GM12873 (cell line): ENCODE results near the gene CHSY3.

Experiments
- TF ChIP-seq, protein P1 (sequence below): IDR thresholded peaks from 2 replicates; pipeline ENCODE4 v1.5.1; 2012; ENCODE audit warnings: low read depth, mild to moderate bottlenecking, moderate library complexity, low read length, control low read depth; ENCODE audit not compliant: insufficient read depth; ENCODE audit errors: missing control alignments

The CHSY3 gene

DNA sequence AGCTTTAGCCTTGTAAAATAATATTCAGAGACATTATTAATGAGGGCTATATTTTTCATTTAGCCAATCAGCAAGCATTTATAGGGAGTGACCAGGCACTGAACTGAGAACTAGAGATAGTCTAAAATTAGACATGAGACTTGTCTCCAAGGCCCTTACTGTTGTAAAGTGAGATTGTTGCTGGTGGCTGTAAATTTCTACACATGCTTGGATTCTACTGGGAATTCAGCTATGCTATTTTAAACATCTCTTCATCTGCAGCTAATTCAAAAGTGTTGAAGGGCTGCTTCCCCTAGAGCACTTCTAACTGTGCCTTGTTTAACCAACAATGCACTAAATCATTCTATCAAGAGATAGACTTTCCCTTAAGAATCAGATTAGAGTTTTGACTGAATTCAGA is 67.4 kb downstream of the CHSY3 start:
- TF ChIP-seq, protein P1, sequence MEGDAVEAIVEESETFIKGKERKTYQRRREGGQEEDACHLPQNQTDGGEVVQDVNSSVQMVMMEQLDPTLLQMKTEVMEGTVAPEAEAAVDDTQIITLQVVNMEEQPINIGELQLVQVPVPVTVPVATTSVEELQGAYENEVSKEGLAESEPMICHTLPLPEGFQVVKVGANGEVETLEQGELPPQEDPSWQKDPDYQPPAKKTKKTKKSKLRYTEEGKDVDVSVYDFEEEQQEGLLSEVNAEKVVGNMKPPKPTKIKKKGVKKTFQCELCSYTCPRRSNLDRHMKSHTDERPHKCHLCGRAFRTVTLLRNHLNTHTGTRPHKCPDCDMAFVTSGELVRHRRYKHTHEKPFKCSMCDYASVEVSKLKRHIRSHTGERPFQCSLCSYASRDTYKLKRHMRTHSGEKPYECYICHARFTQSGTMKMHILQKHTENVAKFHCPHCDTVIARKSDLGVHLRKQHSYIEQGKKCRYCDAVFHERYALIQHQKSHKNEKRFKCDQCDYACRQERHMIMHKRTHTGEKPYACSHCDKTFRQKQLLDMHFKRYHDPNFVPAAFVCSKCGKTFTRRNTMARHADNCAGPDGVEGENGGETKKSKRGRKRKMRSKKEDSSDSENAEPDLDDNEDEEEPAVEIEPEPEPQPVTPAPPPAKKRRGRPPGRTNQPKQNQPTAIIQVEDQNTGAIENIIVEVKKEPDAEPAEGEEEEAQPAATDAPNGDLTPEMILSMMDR: no peak

GRCh38 chr5:129972465-129973141 is 68.3 kb downstream of the CHSY3 start:
- TF ChIP-seq, protein P1: no peak

GRCh38 chr5:129973716-129974426 is 69.6 kb downstream of the CHSY3 start:
- TF ChIP-seq, protein P1: no peak

DNA sequence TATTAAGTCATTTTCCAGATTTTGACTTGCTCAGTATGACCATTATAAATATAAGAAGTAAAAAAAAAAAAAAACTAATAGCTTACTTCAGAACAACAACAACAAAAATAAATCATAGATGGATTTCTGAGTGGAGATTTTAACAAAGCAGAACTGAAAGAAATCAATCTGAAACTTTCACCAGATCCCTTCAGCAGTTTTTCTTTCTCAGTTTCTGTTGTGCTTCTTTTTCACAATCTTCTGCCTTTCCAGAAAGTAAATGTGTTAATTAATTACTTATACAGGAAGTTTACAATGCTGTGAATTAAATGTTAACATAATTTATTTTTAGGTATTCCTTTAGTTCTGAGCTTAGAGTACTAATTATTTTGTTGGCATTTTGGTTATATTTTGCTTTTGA is 73.5 kb downstream of the CHSY3 start:
- TF ChIP-seq, protein P1: no peak

- TF ChIP-seq, protein P1: no peak
Measured at GRCh38 chr5:129978270-129978669, 74.0 kb downstream of the CHSY3 start.

DNA sequence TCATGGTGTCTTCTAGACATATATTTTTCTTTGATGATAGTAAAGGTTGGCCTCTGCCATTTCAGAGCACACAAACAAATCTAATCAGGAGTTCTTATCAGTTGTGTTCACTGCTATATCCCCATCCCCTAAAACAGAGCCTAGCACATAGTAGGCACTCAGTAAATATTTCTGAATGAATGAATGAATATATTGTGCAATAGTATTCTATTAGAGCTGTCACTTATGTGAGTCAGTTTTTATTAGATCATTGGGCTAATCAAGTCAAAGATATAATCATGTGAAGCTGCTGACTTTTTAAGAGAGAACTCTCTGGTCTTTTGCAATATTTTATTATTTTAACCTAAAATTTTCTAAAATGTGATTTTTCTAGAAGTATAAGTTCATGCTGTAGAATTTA is 84.2 kb downstream of the CHSY3 start:
- TF ChIP-seq, protein P1: no peak

DNA sequence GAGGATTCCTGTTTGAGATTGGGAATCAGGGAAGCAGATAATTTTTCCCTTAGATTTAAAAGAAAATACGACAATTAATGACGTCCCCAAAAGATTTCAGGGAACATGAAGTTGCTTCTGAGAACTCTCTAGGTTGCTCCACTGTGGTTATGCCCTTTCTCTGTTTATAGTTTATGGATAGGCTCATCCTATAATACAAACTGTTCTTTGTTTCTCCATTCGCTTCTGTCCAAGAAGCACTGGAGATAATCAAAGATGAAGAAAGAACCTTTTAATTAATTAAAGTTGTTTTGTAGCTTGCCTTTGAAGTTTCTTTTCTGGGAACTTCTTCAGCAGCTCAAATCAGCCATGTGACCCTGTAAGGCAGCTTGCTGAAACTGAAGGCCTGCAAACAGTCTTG is 87.5 kb downstream of the CHSY3 start:
- TF ChIP-seq, protein P1: no peak
